Mammary epithelial cell (primary cell): Measurements from ENCODE around the gene NCKAP5L.

Experiments used
- EZH2 ChIP-seq: IDR thresholded peaks from 2 replicates; pipeline ENCODE4 v1.6.1; 2012; ENCODE audit warnings: low read length, inconsistent platforms, borderline replicate concordance
- TF ChIP-seq, protein P1 (sequence below), 2 donors: IDR thresholded peaks in 1 of 2; conservative IDR thresholded peaks in 1 of 2; 2 replicates each; pipeline ENCODE4 v1.5.1; 2011 to 2012; ENCODE audit warnings: inconsistent platforms in 2 of 2, low read length in 2 of 2, mild to moderate bottlenecking in 2 of 2, control low read depth in 1 of 2, low read depth in 1 of 2; ENCODE audit not compliant: insufficient read depth in 1 of 2; ENCODE audit errors: extremely low read depth in 1 of 2

DNA sequence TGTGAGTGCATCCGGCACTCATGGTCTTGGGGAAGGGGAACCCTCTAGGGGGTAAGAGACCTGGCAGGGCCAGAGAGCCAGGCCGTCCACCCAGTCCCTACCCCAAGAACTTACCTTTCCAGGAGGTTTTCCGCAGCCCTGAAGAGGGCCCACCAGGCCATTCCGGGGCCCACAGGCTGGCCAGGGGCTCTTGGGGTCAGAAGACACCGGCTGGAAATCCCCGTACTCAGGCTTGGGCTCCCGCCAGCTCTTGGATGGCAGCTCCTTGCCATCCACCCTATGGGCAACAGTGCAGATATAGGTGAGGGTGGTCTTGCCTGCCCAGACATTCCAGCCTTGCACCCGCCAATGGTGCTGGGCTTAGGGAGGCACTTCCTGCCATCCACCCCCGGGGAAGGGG lies 34.6 kb downstream of the NCKAP5L start:
- TF ChIP-seq, protein P1, sequence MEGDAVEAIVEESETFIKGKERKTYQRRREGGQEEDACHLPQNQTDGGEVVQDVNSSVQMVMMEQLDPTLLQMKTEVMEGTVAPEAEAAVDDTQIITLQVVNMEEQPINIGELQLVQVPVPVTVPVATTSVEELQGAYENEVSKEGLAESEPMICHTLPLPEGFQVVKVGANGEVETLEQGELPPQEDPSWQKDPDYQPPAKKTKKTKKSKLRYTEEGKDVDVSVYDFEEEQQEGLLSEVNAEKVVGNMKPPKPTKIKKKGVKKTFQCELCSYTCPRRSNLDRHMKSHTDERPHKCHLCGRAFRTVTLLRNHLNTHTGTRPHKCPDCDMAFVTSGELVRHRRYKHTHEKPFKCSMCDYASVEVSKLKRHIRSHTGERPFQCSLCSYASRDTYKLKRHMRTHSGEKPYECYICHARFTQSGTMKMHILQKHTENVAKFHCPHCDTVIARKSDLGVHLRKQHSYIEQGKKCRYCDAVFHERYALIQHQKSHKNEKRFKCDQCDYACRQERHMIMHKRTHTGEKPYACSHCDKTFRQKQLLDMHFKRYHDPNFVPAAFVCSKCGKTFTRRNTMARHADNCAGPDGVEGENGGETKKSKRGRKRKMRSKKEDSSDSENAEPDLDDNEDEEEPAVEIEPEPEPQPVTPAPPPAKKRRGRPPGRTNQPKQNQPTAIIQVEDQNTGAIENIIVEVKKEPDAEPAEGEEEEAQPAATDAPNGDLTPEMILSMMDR (conservative IDR thresholded peaks at IDR 0.05 in 1 of 2, IDR thresholded peaks at IDR 0.05 in 1 of 2; ENCODE audit: extremely low read depth in 1 of 2, insufficient read depth in 1 of 2, low read depth in 1 of 2, low read length in 2 of 2): no peak
- no peak for TF ChIP-seq EZH2
